Epithelial cell of esophagus (primary cell): ENCODE results near the gene NKAIN2.
A peak's percentile ranks its signal among the peaks of the same experiment; 100 is the strongest.

Source experiments
- DNase-seq: peaks from one replicate; pipeline ENCODE4 v3.0.0; 2010; ENCODE audit warnings: low read depth
- H3K4me3 ChIP-seq: 2 replicates; pipeline ENCODE4 v1.5.1; 2011; ENCODE audit warnings: mild to moderate bottlenecking, low read length, control low read depth
- CTCF ChIP-seq: IDR thresholded peaks from 2 replicates; pipeline ENCODE4 v1.5.1; 2011; ENCODE audit warnings: low read depth, mild to moderate bottlenecking, low read length, control low read depth, inconsistent platforms; ENCODE audit not compliant: insufficient read depth; ENCODE audit errors: missing control alignments

NKAIN2 gene

GRCh38 chr6:124793398-124793797 is 989.7 kb downstream of the NKAIN2 start:
- no peak overlapping the region for H3K4me3 ChIP-seq
- no peak for DNase-seq

GRCh38 chr6:124795643-124796463 is 992.2 kb downstream of the NKAIN2 start:
- peak; percentile 42 for DNase-seq
- H3K4me3 ChIP-seq: no peak overlapping the region
- TF ChIP-seq CTCF: peak; percentile 74

More at GRCh38 chr6:124793398-124793797, 989.7 kb downstream of the NKAIN2 start:
- TF ChIP-seq CTCF: no peak

GRCh38 chr6:124796464-124796970 is 992.9 kb downstream of the NKAIN2 start:
- no peak overlapping the region for H3K4me3 ChIP-seq
- no peak for TF ChIP-seq CTCF
- no peak for DNase-seq

GRCh38 chr6:124797224-124797623 is 993.6 kb downstream of the NKAIN2 start:
- no peak overlapping the region for H3K4me3 ChIP-seq
- TF ChIP-seq CTCF: no peak
- no peak for DNase-seq

- no peak for DNase-seq
- TF ChIP-seq CTCF: no peak
- H3K4me3 ChIP-seq: no peak overlapping the region
Observed at GRCh38 chr6:124798942-124799496, 995.4 kb downstream of the NKAIN2 start.

GRCh38 chr6:124799638-124800037 is 996.0 kb downstream of the NKAIN2 start:
- H3K4me3 ChIP-seq: no peak overlapping the region
- TF ChIP-seq CTCF: no peak
- DNase-seq: no peak
